Osteocyte (in vitro differentiated cells): ENCODE results near the gene KLHDC7A. TPM values are rescaled to one million over a fixed set of nuclear protein-coding genes. Genes with fewer than 3 reads are reported as not detected.

ENCODE experiments used
- DNase-seq: peaks from one replicate; pipeline ENCODE4 v3.0.0; 2021; ENCODE audit warnings: mixed read lengths; ENCODE audit not compliant: unreplicated experiment; ENCODE audit errors: extremely low spot score
- H3K27ac Mint-ChIP-seq: one replicate; pipeline ENCODE4 v1.8.0; 2021; ENCODE audit warnings: mild to moderate bottlenecking, mixed read lengths; ENCODE audit not compliant: unreplicated experiment
- H3K27me3 Mint-ChIP-seq: one replicate; pipeline ENCODE4 v1.8.0; 2021; ENCODE audit warnings: mixed read lengths; ENCODE audit not compliant: unreplicated experiment
- H3K36me3 Mint-ChIP-seq: one replicate; pipeline ENCODE4 v1.8.0; 2021; ENCODE audit warnings: mixed read lengths; ENCODE audit not compliant: unreplicated experiment
- H3K4me1 Mint-ChIP-seq: one replicate; pipeline ENCODE4 v1.8.0; 2021; ENCODE audit warnings: mixed read lengths; ENCODE audit not compliant: unreplicated experiment
- H3K4me3 Mint-ChIP-seq: one replicate; pipeline ENCODE4 v1.8.0; 2021; ENCODE audit warnings: mild to moderate bottlenecking, moderate library complexity, mixed read lengths; ENCODE audit not compliant: unreplicated experiment
- H3K9me3 Mint-ChIP-seq: one replicate; pipeline ENCODE4 v1.8.0; 2021; ENCODE audit warnings: mixed read lengths; ENCODE audit not compliant: unreplicated experiment
- total RNA-seq: library from RNA; stranded (reverse); gene quantifications from 2 replicates; pipeline ENCODE4 v1.2.1, GENCODE V29; 2021
- TF ChIP-seq, protein P1 (sequence below): fragments of 200-600 bp; sonication (generic); IDR thresholded peaks from 2 replicates; pipeline ENCODE4 v1.5.0; 2021; ENCODE audit warnings: antibody characterized with exemption, mild to moderate bottlenecking, moderate library complexity

KLHDC7A gene
- total RNA-seq, 1 donor from 2014 or later: not detected

DNA sequence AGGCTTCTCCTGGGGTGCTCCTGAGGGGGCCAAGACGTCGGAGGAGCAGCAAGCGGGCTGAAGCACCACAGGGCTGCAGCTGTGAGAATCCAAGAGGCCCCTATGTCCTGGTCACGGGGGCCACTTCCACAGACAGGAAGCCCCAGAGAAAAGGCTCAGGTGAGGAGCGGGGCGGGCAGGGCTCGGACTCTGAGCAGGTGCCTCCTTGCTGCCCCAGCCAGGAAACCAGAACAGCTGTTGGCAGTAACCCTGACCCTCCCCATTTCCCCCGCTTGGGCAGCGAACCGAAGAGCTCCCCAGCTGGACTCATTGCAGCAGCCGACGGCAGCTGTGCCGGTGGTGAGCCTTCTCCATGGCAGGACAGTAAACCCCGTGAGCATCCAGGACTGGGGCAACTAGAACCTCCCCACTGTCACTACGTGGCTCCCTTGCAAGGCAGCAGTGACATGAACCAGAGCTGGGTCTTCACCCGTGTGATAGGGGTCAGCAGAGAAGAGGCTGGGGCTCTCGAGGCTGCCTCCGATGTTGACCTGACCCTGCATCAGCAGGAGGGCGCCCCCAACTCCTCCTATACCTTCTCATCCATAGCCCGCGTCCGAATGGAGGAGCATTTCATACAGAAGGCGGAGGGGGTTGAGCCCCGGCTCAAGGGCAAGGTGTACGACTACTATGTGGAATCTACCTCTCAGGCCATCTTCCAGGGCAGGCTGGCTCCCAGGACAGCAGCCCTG lies 625 bp downstream of the KLHDC7A start:
- no peak overlapping the region for H3K4me3 Mint-ChIP-seq
- DNase-seq: no peak
- peaks cover 2% of the 10 kb centered on the region for H3K4me1 Mint-ChIP-seq
- H3K27me3 Mint-ChIP-seq: no peaks in the 10 kb centered on the region
- no peaks in the 10 kb centered on the region for H3K9me3 Mint-ChIP-seq
- H3K36me3 Mint-ChIP-seq: no peaks in the 10 kb centered on the region
- TF ChIP-seq, protein P1, sequence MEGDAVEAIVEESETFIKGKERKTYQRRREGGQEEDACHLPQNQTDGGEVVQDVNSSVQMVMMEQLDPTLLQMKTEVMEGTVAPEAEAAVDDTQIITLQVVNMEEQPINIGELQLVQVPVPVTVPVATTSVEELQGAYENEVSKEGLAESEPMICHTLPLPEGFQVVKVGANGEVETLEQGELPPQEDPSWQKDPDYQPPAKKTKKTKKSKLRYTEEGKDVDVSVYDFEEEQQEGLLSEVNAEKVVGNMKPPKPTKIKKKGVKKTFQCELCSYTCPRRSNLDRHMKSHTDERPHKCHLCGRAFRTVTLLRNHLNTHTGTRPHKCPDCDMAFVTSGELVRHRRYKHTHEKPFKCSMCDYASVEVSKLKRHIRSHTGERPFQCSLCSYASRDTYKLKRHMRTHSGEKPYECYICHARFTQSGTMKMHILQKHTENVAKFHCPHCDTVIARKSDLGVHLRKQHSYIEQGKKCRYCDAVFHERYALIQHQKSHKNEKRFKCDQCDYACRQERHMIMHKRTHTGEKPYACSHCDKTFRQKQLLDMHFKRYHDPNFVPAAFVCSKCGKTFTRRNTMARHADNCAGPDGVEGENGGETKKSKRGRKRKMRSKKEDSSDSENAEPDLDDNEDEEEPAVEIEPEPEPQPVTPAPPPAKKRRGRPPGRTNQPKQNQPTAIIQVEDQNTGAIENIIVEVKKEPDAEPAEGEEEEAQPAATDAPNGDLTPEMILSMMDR: no peak
- no peak overlapping the region for H3K27ac Mint-ChIP-seq

DNA sequence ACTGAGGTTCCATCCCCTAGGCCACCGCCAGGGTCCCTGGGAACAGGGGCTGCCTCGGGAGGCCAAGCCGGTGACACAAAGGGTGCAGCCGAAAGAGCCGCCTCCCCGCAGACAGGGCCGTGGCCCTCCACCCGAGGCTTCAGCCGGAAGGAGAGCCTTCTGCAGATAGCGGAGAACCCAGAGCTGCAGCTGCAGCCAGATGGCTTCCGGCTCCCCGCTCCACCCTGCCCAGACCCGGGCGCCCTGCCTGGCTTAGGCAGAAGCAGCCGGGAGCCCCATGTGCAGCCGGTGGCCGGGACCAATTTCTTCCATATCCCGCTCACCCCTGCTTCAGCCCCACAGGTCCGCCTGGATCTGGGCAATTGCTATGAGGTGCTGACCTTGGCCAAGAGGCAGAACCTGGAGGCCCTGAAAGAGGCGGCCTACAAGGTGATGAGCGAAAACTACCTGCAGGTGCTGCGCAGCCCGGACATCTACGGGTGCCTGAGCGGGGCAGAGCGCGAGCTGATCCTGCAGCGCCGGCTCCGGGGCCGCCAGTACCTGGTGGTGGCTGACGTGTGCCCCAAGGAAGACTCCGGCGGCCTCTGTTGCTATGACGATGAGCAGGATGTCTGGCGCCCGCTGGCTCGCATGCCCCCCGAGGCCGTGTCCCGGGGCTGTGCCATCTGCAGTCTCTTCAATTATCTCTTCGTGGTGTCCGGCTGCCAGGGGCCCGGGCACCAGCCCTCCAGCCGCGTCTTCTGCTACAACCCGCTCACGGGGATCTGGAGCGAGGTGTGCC lies 1.4 kb downstream of the KLHDC7A start:
- Mint-ChIP-seq H3K27me3 (no peaks in the 10 kb centered on the region), H3K27ac (no peak overlapping the region), H3K36me3 (no peaks in the 10 kb centered on the region), H3K4me3 (no peak overlapping the region), H3K9me3 (no peaks in the 10 kb centered on the region), H3K4me1 (peaks cover 2% of the 10 kb centered on the region)
- TF ChIP-seq, protein P1: no peak
- no peak for DNase-seq

DNA sequence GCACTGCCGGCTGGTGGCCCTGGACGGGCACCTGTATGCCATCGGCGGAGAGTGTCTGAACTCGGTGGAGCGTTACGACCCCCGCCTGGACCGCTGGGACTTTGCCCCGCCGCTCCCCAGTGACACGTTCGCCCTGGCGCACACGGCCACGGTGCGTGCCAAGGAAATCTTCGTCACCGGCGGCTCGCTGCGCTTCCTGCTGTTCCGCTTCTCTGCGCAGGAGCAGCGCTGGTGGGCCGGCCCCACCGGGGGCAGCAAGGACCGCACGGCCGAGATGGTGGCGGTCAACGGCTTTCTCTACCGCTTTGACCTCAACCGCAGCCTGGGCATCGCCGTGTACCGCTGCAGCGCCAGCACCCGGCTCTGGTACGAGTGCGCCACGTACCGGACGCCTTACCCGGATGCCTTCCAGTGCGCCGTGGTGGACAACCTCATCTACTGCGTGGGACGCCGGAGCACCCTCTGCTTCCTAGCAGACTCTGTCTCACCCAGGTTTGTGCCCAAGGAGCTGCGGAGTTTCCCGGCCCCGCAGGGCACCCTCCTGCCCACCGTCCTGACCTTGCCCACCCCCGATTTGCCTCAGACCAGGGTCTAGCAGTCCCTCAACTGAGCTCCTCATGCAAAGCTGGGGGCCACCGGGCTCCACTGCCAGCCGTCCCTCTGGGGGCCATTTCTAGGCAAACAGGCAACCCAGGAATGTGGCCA lies 2.1 kb downstream of the KLHDC7A start:
- DNase-seq: no peak
- Mint-ChIP-seq H3K27ac (no peak overlapping the region), H3K9me3 (no peaks in the 10 kb centered on the region), H3K4me3 (no peak overlapping the region), H3K4me1 (peaks cover 2% of the 10 kb centered on the region), H3K36me3 (no peaks in the 10 kb centered on the region), H3K27me3 (no peaks in the 10 kb centered on the region)
- TF ChIP-seq, protein P1: no peak

DNA sequence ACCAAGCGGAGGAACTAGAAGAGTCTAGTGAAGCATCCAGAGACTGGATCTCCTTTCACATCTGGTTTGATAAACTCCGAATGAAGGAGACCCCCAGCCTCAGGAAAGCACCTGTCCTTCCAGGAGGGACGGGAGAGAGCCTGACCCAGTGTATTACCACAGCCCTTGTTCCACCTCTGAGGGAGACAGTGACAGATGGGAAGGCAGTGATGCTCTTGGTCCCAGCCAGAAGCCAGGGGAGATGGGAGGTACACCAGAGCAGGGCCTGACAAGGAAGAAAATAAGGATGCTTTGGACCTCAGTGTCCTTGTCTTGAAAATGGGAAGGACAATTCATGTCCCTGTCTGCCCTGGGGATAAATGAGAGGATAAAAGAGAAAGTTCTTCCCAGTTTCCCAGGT lies 3.5 kb downstream of the KLHDC7A start:
- no peak overlapping the region for H3K4me3 Mint-ChIP-seq
- no peak for DNase-seq
- no peaks in the 10 kb centered on the region for H3K36me3 Mint-ChIP-seq
- TF ChIP-seq, protein P1: no peak
- no peaks in the 10 kb centered on the region for H3K27me3 Mint-ChIP-seq
- H3K4me1 Mint-ChIP-seq: peaks cover 2% of the 10 kb centered on the region
- no peaks in the 10 kb centered on the region for H3K9me3 Mint-ChIP-seq
- no peak overlapping the region for H3K27ac Mint-ChIP-seq

DNA sequence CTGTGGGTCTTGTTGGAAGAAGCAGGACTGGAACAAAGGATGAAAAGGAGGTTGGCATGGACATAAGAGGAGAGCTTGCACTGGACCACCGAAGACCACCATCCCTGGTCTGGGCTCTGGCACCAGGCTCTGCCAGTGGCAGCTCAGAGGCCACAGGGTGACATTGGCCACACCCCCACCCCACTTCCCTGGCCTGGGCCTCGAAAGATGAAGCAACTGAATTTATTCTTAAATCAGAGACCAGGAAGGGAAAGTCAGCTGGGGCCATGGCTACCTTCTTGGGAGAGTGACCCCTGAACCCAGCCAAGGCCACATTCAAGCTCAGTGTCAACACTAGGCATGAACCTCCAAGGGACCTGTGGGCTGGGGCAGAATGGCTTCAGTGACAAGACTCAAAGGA lies 4.0 kb downstream of the KLHDC7A start:
- H3K27me3 Mint-ChIP-seq: no peaks in the 10 kb centered on the region

More for the DNA sequence above, 4.0 kb downstream of the KLHDC7A start:
- DNase-seq: no peak
- TF ChIP-seq, protein P1: no peak
- H3K27ac Mint-ChIP-seq: no peak overlapping the region
- no peaks in the 10 kb centered on the region for H3K9me3 Mint-ChIP-seq
- no peak overlapping the region for H3K4me3 Mint-ChIP-seq
- H3K4me1 Mint-ChIP-seq: peaks cover 2% of the 10 kb centered on the region
- H3K36me3 Mint-ChIP-seq: no peaks in the 10 kb centered on the region
